Upper lobe of left lung (tissue), 6 donors: ENCODE results near the gene TP73. TPM values are rescaled to one million over a fixed set of nuclear protein-coding genes. Genes with fewer than 3 reads are reported as not detected.

ENCODE experiments used
- ATAC-seq, 2 donors: fragments of 200-7000 bp; cut with Tn5 transposase; one replicate each; pipeline ENCODE4 v1.9.1; 2022; ENCODE audit warnings: mild to moderate bottlenecking in 2 of 2, moderate library complexity in 2 of 2; ENCODE audit not compliant: low FRiP score in 2 of 2
- DNase-seq, 2 donors: peaks; one replicate each; pipeline ENCODE4 v3.0.0-alpha.2; 2019 to 2020
- H3K27ac ChIP-seq, 4 donors: fragments of 200-600 bp; sonication (generic); one replicate each; pipeline ENCODE4 v1.5.1; 2016 to 2019
- H3K27me3 ChIP-seq, 4 donors: fragments of 200-600 bp; sonication (generic); one replicate each; pipeline ENCODE4 v1.5.1; 2017 to 2019
- H3K36me3 ChIP-seq, 4 donors: fragments of 200-600 bp; sonication (generic); one replicate each; pipeline ENCODE4 v1.5.1; 2016 to 2019
- H3K4me1 ChIP-seq, 4 donors: fragments of 200-600 bp; sonication (generic); one replicate each; pipeline ENCODE4 v1.5.1; 2018 to 2019
- H3K4me3 ChIP-seq, 4 donors: fragments of 200-600 bp; sonication (generic); one replicate each; pipeline ENCODE4 v1.5.1; 2017 to 2019; ENCODE audit warnings: mild to moderate bottlenecking in 2 of 4, moderate library complexity in 1 of 4
- H3K9me3 ChIP-seq, 4 donors: fragments of 200-600 bp; sonication (generic); one replicate each; pipeline ENCODE4 v1.5.1; 2018 to 2019
- CTCF ChIP-seq, 6 experiments: fragments of 450-650 bp in 4 of 6; fragments of 200-600 bp in 2 of 6; sonication (generic) in 2 of 6; IDR thresholded peaks; one replicate each; pipeline ENCODE4 v1.5.1; 2016 to 2019; ENCODE audit warnings: antibody characterized with exemption in 6 of 6
- EP300 ChIP-seq, 4 donors: sonication (generic); formaldehyde crosslinking; IDR thresholded peaks; one replicate each; pipeline ENCODE4 v1.5.1; 2017; ENCODE audit warnings: antibody characterized with exemption in 4 of 4, control low read depth in 2 of 4
- POLR2A ChIP-seq, 4 donors: fragments of 450-650 bp; IDR thresholded peaks; one replicate each; pipeline ENCODE4 v1.5.1; 2016 to 2017; ENCODE audit warnings: antibody characterized with exemption in 4 of 4, mild to moderate bottlenecking in 2 of 4
- POLR2AphosphoS5 ChIP-seq, 2 donors: sonication (generic); formaldehyde crosslinking; IDR thresholded peaks; one replicate each; pipeline ENCODE4 v1.5.1; 2017; ENCODE audit warnings: antibody characterized with exemption in 2 of 2
- WGBS, 2 donors: methylation state at CpG; one replicate each; pipeline ENCODE4 v1.1.5; 2017 to 2018; 5-methylcytosine and 5-hydroxymethylcytosine counted together
- total RNA-seq, 6 donors: library from RNA; depleted of rRNA in 4 of 6; stranded (reverse); fragments of >200 nt in 4 of 6; gene quantifications; one replicate each; pipeline versions ENCODE4 v1.1.0 to v1.2.1, GENCODE V29; 2016 to 2021
- donor health status: DM: no; HTN: no; CAD: no; lungs with moderate emphysema.
- donor health status: DM: no; HTN: yes; CAD: no; lungs with severe emphysema.

Gene TP73
- total RNA-seq, 6 donors from 2014 or later, result 0.77 to 9.8 (median 4.1) TPM

- ATAC-seq (no peak), DNase-seq (peak in 1 of 2 donors; percentile 80)
- Histone ChIP-seq H3K4me3 (no peak overlapping the region), H3K4me1 (peaks cover 26 to 58% (median 47%) of the 10 kb centered on the region in 4 donors), H3K27ac (no peak overlapping the region), H3K27me3 (no peaks in the 10 kb centered on the region), H3K9me3 (no peaks in the 10 kb centered on the region), H3K36me3 (peaks cover 0 to 12% (median 5%) of the 10 kb centered on the region in 4 donors)
- no peak for TF ChIP-seq EP300 (IDR thresholded peaks at IDR 0.05)
- no peak for TF ChIP-seq POLR2A (IDR thresholded peaks at IDR 0.05)
- 77% methylated on average over 18 of the region's 19 CpGs; no CpG with 5 or more reads in 1 of the 2 donors for WGBS, 2 donors
Measured at GRCh38 chr1:3774276-3774945, 122.1 kb downstream of the TP73 start.

- no peak for TF ChIP-seq EP300 (IDR thresholded peaks at IDR 0.05)
Measured at GRCh38 chr1:3774946-3775489, 122.7 kb downstream of the TP73 start.

GRCh38 chr1:3775490-3776230, 123.3 kb downstream of the TP73 start:
- no peak overlapping the region for H3K27ac ChIP-seq
- no peaks in the 10 kb centered on the region for H3K27me3 ChIP-seq
- H3K4me3 ChIP-seq, result no peak overlapping the region
- peaks cover 8 to 25% (median 17%) of the 10 kb centered on the region in 4 donors for H3K36me3 ChIP-seq
- H3K4me1 ChIP-seq, result peaks cover 26 to 58% (median 47%) of the 10 kb centered on the region in 4 donors
- WGBS, 2 donors, result 35 to 51% methylated on average over 11 to 20 of the region's 27 CpGs
- ATAC-seq, result peak in 1 of 2 donors; percentile 31
- TF ChIP-seq CTCF (IDR thresholded peaks at IDR 0.05), result peak in 4 of 6 experiments; percentile 18 to 28 (median 22)
- no peak for TF ChIP-seq POLR2A (IDR thresholded peaks at IDR 0.05)
- TF ChIP-seq EP300 (IDR thresholded peaks at IDR 0.05), result no peak
- no peak for TF ChIP-seq POLR2AphosphoS5 (IDR thresholded peaks at IDR 0.05)
- peak; percentile 57 to 84 for DNase-seq
- H3K9me3 ChIP-seq, result no peaks in the 10 kb centered on the region

More at GRCh38 chr1:3774946-3775489, 122.7 kb downstream of the TP73 start:
- DNase-seq (peak in 1 of 2 donors; percentile 76), ATAC-seq (no peak)
- WGBS, 2 donors, result 53 to 68% methylated on average over 14 of the region's 17 CpGs
- Histone ChIP-seq H3K27ac (no peak overlapping the region), H3K4me1 (peaks cover 26 to 58% (median 47%) of the 10 kb centered on the region in 4 donors), H3K36me3 (peaks cover 3 to 18% (median 11%) of the 10 kb centered on the region in 4 donors), H3K4me3 (no peak overlapping the region), H3K27me3 (no peaks in the 10 kb centered on the region), H3K9me3 (no peaks in the 10 kb centered on the region)

GRCh38 chr1:3776231-3776961, 124.1 kb downstream of the TP73 start:
- 68 to 80% methylated on average over 8 to 20 of the region's 21 CpGs for WGBS, 2 donors
- H3K4me1 ChIP-seq, result peaks cover 24 to 54% (median 46%) of the 10 kb centered on the region in 4 donors
- TF ChIP-seq POLR2AphosphoS5 (IDR thresholded peaks at IDR 0.05) (no peak), EP300 (IDR thresholded peaks at IDR 0.05) (no peak), POLR2A (IDR thresholded peaks at IDR 0.05) (no peak)
- no peaks in the 10 kb centered on the region for H3K9me3 ChIP-seq
- no peak for ATAC-seq
- H3K4me3 ChIP-seq, result no peak overlapping the region
- no peaks in the 10 kb centered on the region for H3K27me3 ChIP-seq
- peak; percentile 41 to 72 for DNase-seq
- H3K36me3 ChIP-seq, result peaks cover 10 to 32% (median 24%) of the 10 kb centered on the region in 4 donors
- no peak overlapping the region for H3K27ac ChIP-seq

- no peaks in the 10 kb centered on the region for H3K9me3 ChIP-seq
- ATAC-seq (no peak), DNase-seq (no peak)
- H3K4me1 ChIP-seq, result peaks cover 17 to 47% (median 40%) of the 10 kb centered on the region in 4 donors
- H3K4me3 ChIP-seq, result no peak overlapping the region
- H3K27me3 ChIP-seq, result no peaks in the 10 kb centered on the region
- no peak overlapping the region for H3K27ac ChIP-seq
- 89% methylated on average over 9 of the region's 10 CpGs; no CpG with 5 or more reads in 1 of the 2 donors for WGBS, 2 donors
- peaks cover 16 to 39% (median 31%) of the 10 kb centered on the region in 4 donors for H3K36me3 ChIP-seq
- TF ChIP-seq EP300 (IDR thresholded peaks at IDR 0.05) (no peak), CTCF (IDR thresholded peaks at IDR 0.05) (no peak), POLR2AphosphoS5 (IDR thresholded peaks at IDR 0.05) (no peak), POLR2A (IDR thresholded peaks at IDR 0.05) (no peak)
Measured at GRCh38 chr1:3777078-3777547, 124.8 kb downstream of the TP73 start.
